Endothelial cell of umbilical vein (primary cell): Measurements from ENCODE around the gene ADGRL3. TPM values are rescaled to one million over a fixed set of nuclear protein-coding genes. Genes with fewer than 3 reads are reported as not detected.

ENCODE experiments used
- BruUV-seq: library from RNA; stranded (reverse); fragments of 400-500 nt; replicated peaks from 2 replicates; lab custom pipeline; 2021; lab: Mats Ljungman, UMichigan
- CTCF ChIA-PET: fragments of 300-600, 350-600 bp; sonication (Branson Sonifier 250); formaldehyde crosslinking; loops from one replicate; lab custom pipeline; 2021; ENCODE audit warnings: antibody characterized with exemption, inconsistent platforms; lab: Charles Lee
- POLR2A ChIA-PET: fragments of 300-600, 350-600 bp; sonication (Branson Sonifier 250); formaldehyde crosslinking; loops from one replicate; lab custom pipeline; 2021; ENCODE audit warnings: antibody characterized with exemption, inconsistent platforms; lab: Charles Lee
- DNase-seq: peaks from one replicate; pipeline ENCODE4 v3.0.0-alpha.2; 2011; ENCODE audit warnings: low read depth, low spot score
- FAIRE-seq: peaks from 2 replicates; lab custom pipeline; 2011; peaks lifted over from hg19 to GRCh38; lab: Jason Lieb, UNC
- H2AFZ ChIP-seq: 2 replicates; pipeline ENCODE4 v1.6.0; 2012; ENCODE audit warnings: low read depth, low read length, control low read depth, inconsistent platforms
- H3K27ac ChIP-seq: 2 replicates; pipeline ENCODE4 v1.5.1; 2011; ENCODE audit warnings: low read depth, mild to moderate bottlenecking, control low read depth, low read length, moderate library complexity; ENCODE audit not compliant: insufficient read depth
- H3K27me3 ChIP-seq, 2 experiments: 2 replicates each; pipeline versions ENCODE4 v1.6.0 to v1.6.1; 2011; ENCODE audit warnings: low read length in 2 of 2, mixed read lengths in 1 of 2; ENCODE audit not compliant: control insufficient read depth in 2 of 2, insufficient read depth in 2 of 2
- H3K36me3 ChIP-seq, 2 experiments: 2 replicates in 1 of 2; 3 replicates in 1 of 2; pipeline ENCODE4 v1.5.1; 2011; ENCODE audit warnings: low read length in 2 of 2, mild to moderate bottlenecking in 1 of 2, moderate library complexity in 1 of 2; ENCODE audit not compliant: control insufficient read depth in 2 of 2, insufficient read depth in 2 of 2; ENCODE audit errors: extremely low read depth in 1 of 2
- H3K4me1 ChIP-seq: 3 replicates; pipeline ENCODE4 v1.5.1; 2011; ENCODE audit warnings: mild to moderate bottlenecking, low read length; ENCODE audit not compliant: control insufficient read depth, insufficient read depth; ENCODE audit errors: extremely low read depth
- H3K4me2 ChIP-seq: 2 replicates; pipeline ENCODE4 v1.6.1; 2011; ENCODE audit warnings: low read length, control low read depth, mixed read lengths; ENCODE audit not compliant: insufficient read depth
- H3K4me3 ChIP-seq, 3 experiments: fragments of 200-600 bp in 1 of 3; sonication (generic), shearing (Covaris generic) in 1 of 3; replicated peaks in 1 of 3; 2 replicates each; pipeline ENCODE4 v1.5.1; 2011 to 2016; ENCODE audit warnings: control low read depth in 3 of 3, low read length in 3 of 3, mild to moderate bottlenecking in 2 of 3, inconsistent platforms in 1 of 3, low read depth in 1 of 3, moderate library complexity in 1 of 3; ENCODE audit not compliant: insufficient read depth in 1 of 3
- H3K79me2 ChIP-seq: 2 replicates; pipeline ENCODE4 v1.6.0; 2012; ENCODE audit warnings: low read length, inconsistent platforms; ENCODE audit not compliant: control insufficient read depth, insufficient read depth
- H3K9ac ChIP-seq: replicated peaks from 2 replicates; pipeline ENCODE3; 2011; ENCODE audit warnings: low read length, control low read depth; ENCODE audit not compliant: insufficient read depth; ENCODE audit errors: extremely low read depth
- H3K9me1 ChIP-seq: replicated peaks from 3 replicates; pipeline ENCODE4 v1.6.0; 2011; ENCODE audit warnings: mild to moderate bottlenecking, low read length; ENCODE audit not compliant: control insufficient read depth, insufficient read depth; ENCODE audit errors: extremely low read depth
- H3K9me3 ChIP-seq: replicated peaks from 2 replicates; pipeline ENCODE4 v1.5.1; 2012; ENCODE audit warnings: low read length, inconsistent platforms; ENCODE audit not compliant: control insufficient read depth, insufficient read depth
- H4K20me1 ChIP-seq: replicated peaks from 2 replicates; pipeline ENCODE3; 2011; ENCODE audit warnings: mild to moderate bottlenecking, low read length; ENCODE audit not compliant: control insufficient read depth, insufficient read depth; ENCODE audit errors: extremely low read depth
- EZH2 ChIP-seq: IDR thresholded peaks from 2 replicates; pipeline ENCODE4 v1.6.1; 2012; ENCODE audit warnings: borderline replicate concordance, low read depth, mild to moderate bottlenecking, moderate library complexity, low read length, inconsistent platforms; ENCODE audit not compliant: severe bottlenecking
- GATA2 ChIP-seq: IDR thresholded peaks from 2 replicates; pipeline ENCODE4 v1.7.0; 2011; ENCODE audit warnings: low read depth, mild to moderate bottlenecking, moderate library complexity, mixed read lengths, low read length; ENCODE audit not compliant: insufficient read length, insufficient read depth
- dilution Hi-C: fragments of 300-500 bp; cut with MboI; formaldehyde crosslinking; loops from one replicate; pipeline ENCODE4 v1.15.0; 2019; ENCODE audit warnings: low sequenced_read_pairs; ENCODE audit not compliant: extremely low pct_ligation_motif_present
- intact Hi-C: fragments of 100-400 bp; cut with micrococcal nuclease; formaldehyde crosslinking; loops from one replicate; pipeline ENCODE4 v1.10.0; 2022
- polyA plus RNA-seq, 4 experiments: library from polyadenylated mRNA; depleted of rRNA in 3 of 4; stranded (reverse) in 3 of 4; unstranded in 1 of 4; fragments of >200 nt; gene quantifications; 2 replicates each; pipeline versions ENCODE4 v1.2.1 to v1.2.3, GENCODE V29; 2011 to 2012; ENCODE audit warnings: missing spikeins in 1 of 4
- total RNA-seq: library from RNA; stranded (reverse); gene quantifications from 2 replicates; pipeline ENCODE4 v1.2.3, GENCODE V29; 2021
- TF ChIP-seq, protein P1 (sequence below), 2 donors: IDR thresholded peaks; 1 replicate in 1 of 2; 2 replicates in 1 of 2; pipeline ENCODE4 v1.5.1; 2011; ENCODE audit warnings: low read length in 2 of 2, mild to moderate bottlenecking in 2 of 2, moderate library complexity in 2 of 2, control low read depth in 1 of 2, inconsistent platforms in 1 of 2, low read depth in 1 of 2; ENCODE audit not compliant: insufficient read depth in 1 of 2; ENCODE audit errors: extremely low read depth in 1 of 2
- TF ChIP-seq, protein P2 (sequence below): IDR thresholded peaks from 2 replicates; pipeline ENCODE4 v1.6.1; 2011; ENCODE audit not compliant: insufficient read depth, insufficient read length

The ADGRL3 gene
- total and polyA plus RNA-seq, 2 donors (not counting 3 experiments of a cell fraction or from before 2014, with no cell fraction given) = not detected

DNA sequence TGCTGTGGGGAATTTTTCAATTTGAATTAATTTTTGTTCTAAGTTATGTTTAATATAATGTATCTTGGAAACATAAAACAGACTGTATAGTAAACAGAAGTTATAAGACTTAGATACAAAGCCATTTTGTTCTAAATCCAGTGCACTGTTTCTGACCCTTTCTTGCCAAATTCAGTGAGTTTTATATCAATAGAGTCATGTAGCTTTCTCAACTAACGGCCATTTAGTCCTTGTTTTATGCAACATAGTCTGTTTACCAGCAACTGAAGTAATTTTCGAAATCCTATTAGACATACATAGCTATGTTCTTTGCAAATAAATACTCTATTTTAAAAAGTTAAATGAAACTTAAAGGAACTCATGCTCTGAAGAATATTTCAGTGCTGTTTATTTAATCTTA lies 242.8 kb downstream of the ADGRL3 start:
- Histone ChIP-seq H3K9me3 (no peaks in the 10 kb centered on the region), H3K4me3 (no peak overlapping the region), H3K9ac (no peak overlapping the region), H3K27me3 (no peaks in the 10 kb centered on the region), H4K20me1 (no peaks in the 10 kb centered on the region), H3K27ac (no peak overlapping the region), H3K9me1 (no peaks in the 10 kb centered on the region), H2AFZ (no peak overlapping the region), H3K4me1 (peaks cover 6% of the 10 kb centered on the region), H3K4me2 (no peak overlapping the region), H3K79me2 (no peaks in the 10 kb centered on the region), H3K36me3 (no peaks in the 10 kb centered on the region)
- FAIRE-seq (no peak), DNase-seq (no peak)
- TF ChIP-seq, protein P1, sequence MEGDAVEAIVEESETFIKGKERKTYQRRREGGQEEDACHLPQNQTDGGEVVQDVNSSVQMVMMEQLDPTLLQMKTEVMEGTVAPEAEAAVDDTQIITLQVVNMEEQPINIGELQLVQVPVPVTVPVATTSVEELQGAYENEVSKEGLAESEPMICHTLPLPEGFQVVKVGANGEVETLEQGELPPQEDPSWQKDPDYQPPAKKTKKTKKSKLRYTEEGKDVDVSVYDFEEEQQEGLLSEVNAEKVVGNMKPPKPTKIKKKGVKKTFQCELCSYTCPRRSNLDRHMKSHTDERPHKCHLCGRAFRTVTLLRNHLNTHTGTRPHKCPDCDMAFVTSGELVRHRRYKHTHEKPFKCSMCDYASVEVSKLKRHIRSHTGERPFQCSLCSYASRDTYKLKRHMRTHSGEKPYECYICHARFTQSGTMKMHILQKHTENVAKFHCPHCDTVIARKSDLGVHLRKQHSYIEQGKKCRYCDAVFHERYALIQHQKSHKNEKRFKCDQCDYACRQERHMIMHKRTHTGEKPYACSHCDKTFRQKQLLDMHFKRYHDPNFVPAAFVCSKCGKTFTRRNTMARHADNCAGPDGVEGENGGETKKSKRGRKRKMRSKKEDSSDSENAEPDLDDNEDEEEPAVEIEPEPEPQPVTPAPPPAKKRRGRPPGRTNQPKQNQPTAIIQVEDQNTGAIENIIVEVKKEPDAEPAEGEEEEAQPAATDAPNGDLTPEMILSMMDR (IDR thresholded peaks at IDR 0.05; ENCODE audit: extremely low read depth in 1 of 2, insufficient read depth in 1 of 2, low read depth in 1 of 2, low read length in 2 of 2) = no peak
- TF ChIP-seq, protein P2, sequence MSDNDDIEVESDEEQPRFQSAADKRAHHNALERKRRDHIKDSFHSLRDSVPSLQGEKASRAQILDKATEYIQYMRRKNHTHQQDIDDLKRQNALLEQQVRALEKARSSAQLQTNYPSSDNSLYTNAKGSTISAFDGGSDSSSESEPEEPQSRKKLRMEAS = no peak
- intact Hi-C loops (no loop called here), dilution Hi-C loops (no loop called here)
- no TSS peak for BruUV-seq
- POLR2A ChIA-PET = no interaction called here
- CTCF ChIA-PET = no interaction called here

DNA sequence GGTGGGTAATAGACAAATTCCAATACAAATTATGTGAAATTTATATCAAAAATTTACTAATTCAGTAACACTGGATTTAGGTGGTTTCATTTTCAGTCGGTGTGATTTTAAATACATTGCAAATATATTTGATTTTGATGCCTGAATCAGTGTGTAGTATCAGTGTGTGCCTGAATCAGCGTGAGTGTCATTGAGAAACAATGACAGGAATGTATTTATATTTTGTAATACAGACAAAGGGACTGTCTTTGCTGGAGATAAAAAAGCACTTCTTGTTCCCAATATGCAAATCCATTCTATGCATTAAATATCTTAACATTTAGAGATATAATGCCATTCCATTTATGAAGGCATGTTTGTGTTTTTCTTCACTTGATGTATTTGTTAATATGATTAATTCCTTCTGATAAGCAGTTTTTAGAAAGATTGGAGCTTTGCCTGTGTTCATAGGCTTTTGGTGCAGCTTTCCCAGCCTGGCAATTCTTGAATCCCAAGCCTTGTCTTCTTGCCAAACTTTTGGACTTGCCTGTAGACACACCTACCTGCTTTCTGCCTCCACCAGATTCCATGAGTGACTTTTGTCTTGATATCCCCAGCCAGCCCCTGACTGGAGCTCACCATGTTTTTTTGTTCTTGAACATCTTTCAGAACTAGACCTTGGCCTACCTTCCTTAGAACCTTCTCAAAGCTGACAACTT lies 243.8 kb downstream of the ADGRL3 start:
- dilution Hi-C loops (no loop called here), intact Hi-C loops (no loop called here)
- ChIA-PET CTCF (no interaction called here), POLR2A (no interaction called here)
- TF ChIP-seq GATA2 (no peak), EZH2 (no peak)
- Histone ChIP-seq H3K27ac (no peak overlapping the region), H3K36me3 (no peaks in the 10 kb centered on the region), H3K9me3 (no peaks in the 10 kb centered on the region), H4K20me1 (no peaks in the 10 kb centered on the region), H2AFZ (no peak overlapping the region), H3K4me2 (peak overlapping the region; percentile 55), H3K79me2 (no peaks in the 10 kb centered on the region), H3K9me1 (no peaks in the 10 kb centered on the region), H3K4me3 (peak overlapping the region in 1 of 3 experiments; percentile 17), H3K4me1 (peaks cover 6% of the 10 kb centered on the region), H3K27me3 (no peaks in the 10 kb centered on the region), H3K9ac (peak overlapping the region; percentile 23)
- DNase-seq = no peak
- FAIRE-seq = no peak
- BruUV-seq = no TSS peak
